ENCODE results near the gene DNASE2. TPM values are rescaled to one million over a fixed set of nuclear protein-coding genes. Genes with fewer than 3 reads are reported as not detected.

Gene DNASE2
- polyA plus RNA-seq, 1 donor (not counting 4 experiments of a cell fraction or from before 2014, with no cell fraction given), result 23.5 TPM

DNA sequence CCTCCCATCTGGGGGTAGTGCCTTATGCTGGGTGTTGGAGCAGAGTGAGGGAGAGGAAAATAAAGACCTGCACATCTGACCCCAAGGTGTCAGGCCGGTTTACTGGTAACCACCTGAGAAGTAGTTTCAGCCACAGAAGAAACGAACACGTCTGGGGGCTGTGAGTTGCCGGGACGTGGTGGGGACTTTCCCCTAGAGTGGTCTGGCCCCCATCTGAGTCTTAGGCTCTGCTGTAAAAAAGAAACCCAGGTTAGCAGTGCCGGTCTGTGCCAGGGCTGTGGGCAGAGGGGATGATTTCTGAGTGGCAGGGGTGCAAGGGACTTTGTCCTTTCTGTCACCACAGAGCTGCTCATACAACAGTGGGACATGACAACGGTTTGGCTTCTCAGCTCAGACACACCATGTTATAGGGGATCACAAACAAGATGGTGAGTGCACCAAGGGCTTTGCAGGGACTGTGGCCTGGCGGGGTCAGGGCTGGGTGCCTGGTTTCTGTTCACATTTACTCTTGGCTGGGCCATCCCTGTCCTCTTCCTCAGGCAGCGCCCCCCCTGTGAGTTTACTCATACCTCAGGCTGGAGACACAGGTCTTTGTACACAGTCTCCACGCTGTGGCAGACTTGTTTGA is 18.8 kb upstream of the DNASE2 start:
- H3K79me2 ChIP-seq (ENCODE audit: control insufficient read depth, insufficient read depth, low read length), result no peaks in the 10 kb centered on the region
- H4K20me1 ChIP-seq (ENCODE audit: control insufficient read depth, extremely low read depth, insufficient read depth, low read length), result no peaks in the 10 kb centered on the region
- H2AFZ ChIP-seq (ENCODE audit: control insufficient read depth, low read length), result no peak overlapping the region
- no peaks in the 10 kb centered on the region for H3K4me1 ChIP-seq (ENCODE audit: control insufficient read depth, extremely low read depth, insufficient read depth, low read length)
- H3K27ac ChIP-seq (ENCODE audit: control insufficient read depth, insufficient read depth, low read length), result no peak overlapping the region
- no peaks in the 10 kb centered on the region for H3K9me3 ChIP-seq (ENCODE audit: control insufficient read depth, low read depth, low read length)
- dilution Hi-C loops (cut with MboI; ENCODE audit: extremely low pct_ligation_motif_present, low sequenced_read_pairs), result no loop called here
- no peak overlapping the region for H3K4me2 ChIP-seq (ENCODE audit: control insufficient read depth, extremely low read depth, insufficient read depth, low read depth, low read length)
- no peak overlapping the region for H3K9ac ChIP-seq (ENCODE audit: control insufficient read depth, extremely low read depth, insufficient read depth, low read length)
- FAIRE-seq (no peak), DNase-seq (ENCODE audit: low read depth, low spot score) (no peak)
- peaks cover 5 to 10% of the 10 kb centered on the region in 2 experiments for H3K36me3 ChIP-seq (ENCODE audit: control insufficient read depth in 2 of 2, extremely low read depth in 1 of 2, insufficient read depth in 2 of 2, low read length in 2 of 2)
- H3K27me3 ChIP-seq (ENCODE audit: control insufficient read depth, extremely low read depth, insufficient read depth, low read length), result no peaks in the 10 kb centered on the region
- no peaks in the 10 kb centered on the region for H3K9me1 ChIP-seq (ENCODE audit: control insufficient read depth, extremely low read depth, insufficient read depth, low read length)
- TF ChIP-seq EZH2 (IDR thresholded peaks at IDR 0.05; ENCODE audit: low read length), result no peak
- TF ChIP-seq, protein P1, sequence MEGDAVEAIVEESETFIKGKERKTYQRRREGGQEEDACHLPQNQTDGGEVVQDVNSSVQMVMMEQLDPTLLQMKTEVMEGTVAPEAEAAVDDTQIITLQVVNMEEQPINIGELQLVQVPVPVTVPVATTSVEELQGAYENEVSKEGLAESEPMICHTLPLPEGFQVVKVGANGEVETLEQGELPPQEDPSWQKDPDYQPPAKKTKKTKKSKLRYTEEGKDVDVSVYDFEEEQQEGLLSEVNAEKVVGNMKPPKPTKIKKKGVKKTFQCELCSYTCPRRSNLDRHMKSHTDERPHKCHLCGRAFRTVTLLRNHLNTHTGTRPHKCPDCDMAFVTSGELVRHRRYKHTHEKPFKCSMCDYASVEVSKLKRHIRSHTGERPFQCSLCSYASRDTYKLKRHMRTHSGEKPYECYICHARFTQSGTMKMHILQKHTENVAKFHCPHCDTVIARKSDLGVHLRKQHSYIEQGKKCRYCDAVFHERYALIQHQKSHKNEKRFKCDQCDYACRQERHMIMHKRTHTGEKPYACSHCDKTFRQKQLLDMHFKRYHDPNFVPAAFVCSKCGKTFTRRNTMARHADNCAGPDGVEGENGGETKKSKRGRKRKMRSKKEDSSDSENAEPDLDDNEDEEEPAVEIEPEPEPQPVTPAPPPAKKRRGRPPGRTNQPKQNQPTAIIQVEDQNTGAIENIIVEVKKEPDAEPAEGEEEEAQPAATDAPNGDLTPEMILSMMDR (optimal IDR thresholded peaks at IDR 0.05 in 1 of 3, IDR thresholded peaks at IDR 0.05 in 1 of 3, conservative IDR thresholded peaks at IDR 0.05 in 1 of 3; ENCODE audit: extremely low read depth in 1 of 3, insufficient read depth in 2 of 3, low read length in 3 of 3), result no peak
- no peak overlapping the region for H3K4me3 ChIP-seq (ENCODE audit: control insufficient read depth in 2 of 3, extremely low read depth in 1 of 3, insufficient read depth in 2 of 3, low read depth in 1 of 3, low read length in 3 of 3)

GRCh38 chr19:12896460-12896859 is 15.2 kb upstream of the DNASE2 start:
- Histone ChIP-seq H4K20me1 (ENCODE audit: control insufficient read depth, extremely low read depth, insufficient read depth, low read length) (no peaks in the 10 kb centered on the region), H3K4me2 (ENCODE audit: control insufficient read depth, extremely low read depth, insufficient read depth, low read depth, low read length) (no peak overlapping the region), H3K9me1 (ENCODE audit: control insufficient read depth, extremely low read depth, insufficient read depth, low read length) (no peaks in the 10 kb centered on the region), H3K4me1 (ENCODE audit: control insufficient read depth, extremely low read depth, insufficient read depth, low read length) (peaks cover 7% of the 10 kb centered on the region), H3K9ac (ENCODE audit: control insufficient read depth, extremely low read depth, insufficient read depth, low read length) (no peak overlapping the region), H3K9me3 (ENCODE audit: control insufficient read depth, low read depth, low read length) (no peaks in the 10 kb centered on the region), H3K27ac (ENCODE audit: control insufficient read depth, insufficient read depth, low read length) (no peak overlapping the region), H2AFZ (ENCODE audit: control insufficient read depth, low read length) (no peak overlapping the region), H3K27me3 (ENCODE audit: control insufficient read depth, extremely low read depth, insufficient read depth, low read length) (no peaks in the 10 kb centered on the region), H3K36me3 (ENCODE audit: control insufficient read depth in 2 of 2, extremely low read depth in 1 of 2, insufficient read depth in 2 of 2, low read length in 2 of 2) (peaks cover 12 to 20% of the 10 kb centered on the region in 2 experiments), H3K79me2 (ENCODE audit: control insufficient read depth, insufficient read depth, low read length) (peaks cover 6% of the 10 kb centered on the region), H3K4me3 (ENCODE audit: control insufficient read depth in 2 of 3, extremely low read depth in 1 of 3, insufficient read depth in 2 of 3, low read depth in 1 of 3, low read length in 3 of 3) (no peak overlapping the region)
- TF ChIP-seq EZH2 (IDR thresholded peaks at IDR 0.05; ENCODE audit: low read length), result no peak
- TF ChIP-seq, protein P1 (optimal IDR thresholded peaks at IDR 0.05 in 1 of 3, IDR thresholded peaks at IDR 0.05 in 1 of 3, conservative IDR thresholded peaks at IDR 0.05 in 1 of 3; ENCODE audit: extremely low read depth in 1 of 3, insufficient read depth in 2 of 3, low read length in 3 of 3), result no peak
- FAIRE-seq (no peak), DNase-seq (ENCODE audit: low read depth, low spot score) (no peak)
- dilution Hi-C loops (cut with MboI; ENCODE audit: extremely low pct_ligation_motif_present, low sequenced_read_pairs), result no loop called here
